ENCODE data around the gene ATXN7L2.

Gene ATXN7L2

GRCh38 chr1:109483672-109484518 lies at the start of gene ATXN7L2 (continued):
- TF ChIP-seq ZNF768 (tag by site-specific recombination; IDR thresholded peaks at IDR 0.05): no peak
- no peak for TF ChIP-seq ZNF175 (tag by site-specific recombination; IDR thresholded peaks at IDR 0.05)
- no peak for TF ChIP-seq ZNF280C (tag by site-specific recombination; IDR thresholded peaks at IDR 0.05)
- TF ChIP-seq ZNF16 (tag by site-specific recombination; IDR thresholded peaks at IDR 0.05; ENCODE audit: low read depth): no peak
- TF ChIP-seq ZNF146 (tag by site-specific recombination; IDR thresholded peaks at IDR 0.05): peak; percentile 73
- TF ChIP-seq ZNF202 (tag by site-specific recombination; IDR thresholded peaks at IDR 0.05; ENCODE audit: borderline replicate concordance): peak; percentile 63; the same call in 1 of the 2 replicates
- peak; percentile 88; the same call in 1 of the 2 replicates for TF ChIP-seq SALL2 (tag by site-specific recombination; IDR thresholded peaks at IDR 0.05; ENCODE audit: borderline replicate concordance)
- TF ChIP-seq ZNF658 (tag by site-specific recombination; IDR thresholded peaks at IDR 0.05): no peak
- TF ChIP-seq ZNF510 (tag by site-specific recombination; IDR thresholded peaks at IDR 0.05; ENCODE audit: insufficient replicate concordance): no peak
- no peak for TF ChIP-seq ZNF560 (tag by site-specific recombination; IDR thresholded peaks at IDR 0.05; ENCODE audit: borderline replicate concordance)
- TF ChIP-seq ZNF544 (tag by site-specific recombination; IDR thresholded peaks at IDR 0.05): no peak
- no peak for TF ChIP-seq ZNF138 (tag by site-specific recombination; IDR thresholded peaks at IDR 0.05; ENCODE audit: borderline replicate concordance)
- TF ChIP-seq IKZF3 (tag by site-specific recombination; IDR thresholded peaks at IDR 0.05): 0 out of 2 replicates have a peak, but pooled peaks have one; percentile 35
- TF ChIP-seq HOXD13 (CRISPR knock-in tag; IDR thresholded peaks at IDR 0.05; ENCODE audit: borderline replicate concordance): no peak; the same call in 1 of the 2 replicates
- peak; percentile 79 for TF ChIP-seq WT1 (tag by site-specific recombination; IDR thresholded peaks at IDR 0.05)
- 0 out of 2 replicates have a peak, but pooled peaks have one; percentile 64 for TF ChIP-seq ZNF792 (tag by site-specific recombination; IDR thresholded peaks at IDR 0.05)
- TF ChIP-seq ZNF624 (tag by site-specific recombination; IDR thresholded peaks at IDR 0.05): peak; percentile 93
- no peak for TF ChIP-seq ZNF211 (tag by site-specific recombination; IDR thresholded peaks at IDR 0.05; ENCODE audit: low read depth)
- no peak for TF ChIP-seq ZNF776 (tag by site-specific recombination; IDR thresholded peaks at IDR 0.05; ENCODE audit: borderline replicate concordance)
- TF ChIP-seq PRDM2 (tag by site-specific recombination; IDR thresholded peaks at IDR 0.05; ENCODE audit: borderline replicate concordance): peak; percentile 93; the same call in 1 of the 2 replicates
- TF ChIP-seq KLF17 (tag by site-specific recombination; IDR thresholded peaks at IDR 0.05): peak; percentile 94
- TF ChIP-seq ZNF785 (tag by site-specific recombination; IDR thresholded peaks at IDR 0.05): peak; percentile 93
- no peak for TF ChIP-seq ZNF791 (tag by site-specific recombination; IDR thresholded peaks at IDR 0.05)
- 0 out of 2 replicates have a peak, but pooled peaks have one; percentile 15 for TF ChIP-seq ZNF558 (tag by site-specific recombination; IDR thresholded peaks at IDR 0.05)
- peak; percentile 96 for TF ChIP-seq SP7 (tag by site-specific recombination; IDR thresholded peaks at IDR 0.05)
- peak; percentile 93 for TF ChIP-seq ZBTB11 (tag by site-specific recombination; conservative IDR thresholded peaks at IDR 0.05; ENCODE audit: low read depth)
- peak; percentile 69; the same call in 1 of the 2 replicates for TF ChIP-seq ZNF677 (tag by site-specific recombination; IDR thresholded peaks at IDR 0.05)
